ENCODE data around the gene GGA3. TPM values are rescaled to one million over a fixed set of nuclear protein-coding genes. Genes with fewer than 3 reads are reported as not detected.

GGA3 gene
- total RNA-seq, 1 donor from 2014 or later = 94.3 TPM

DNA sequence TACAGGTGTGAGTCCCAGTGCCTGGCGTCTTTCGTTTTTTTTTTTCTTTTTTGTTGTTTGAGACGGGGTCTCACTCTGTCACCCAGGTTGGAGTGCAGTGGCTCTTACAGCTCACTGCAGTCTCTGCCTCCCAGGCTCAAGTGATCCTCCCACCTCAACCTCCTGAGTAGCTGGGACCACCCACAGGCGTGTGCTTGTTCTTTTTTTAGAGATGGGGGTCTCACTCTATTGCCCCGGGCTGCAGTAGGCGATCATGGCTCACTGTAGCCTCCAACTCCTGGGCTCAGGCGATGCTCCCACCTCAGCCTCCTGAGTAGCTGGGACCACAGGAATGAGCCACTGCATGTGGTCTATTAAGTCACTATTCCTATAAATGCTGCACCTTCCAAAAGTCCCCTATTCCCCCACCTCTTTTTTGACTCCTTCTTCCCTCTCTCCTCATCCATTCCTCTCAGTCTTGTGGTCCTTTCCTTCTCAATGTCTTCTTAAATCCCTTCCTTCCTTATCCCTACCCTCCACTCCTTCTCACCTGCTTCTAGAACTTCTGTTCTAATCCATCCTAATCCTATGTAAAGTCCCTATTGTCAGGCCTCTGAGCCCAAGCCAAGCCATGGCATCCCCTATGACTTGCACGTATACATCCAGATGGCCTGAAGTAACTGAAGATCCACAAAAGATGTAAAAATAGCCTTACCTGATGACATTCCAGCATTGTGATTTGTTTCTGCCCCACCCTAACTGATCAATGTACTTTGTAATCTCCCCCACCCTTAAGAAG is 9.2 kb downstream of the GGA3 start:
- Mint-ChIP-seq H3K4me1 (ENCODE audit: low read depth) (peaks cover 74% of the 10 kb centered on the region), H3K4me3 (peak overlapping the region; percentile 34), H3K9me3 (no peaks in the 10 kb centered on the region), H3K27ac (peak overlapping the region; percentile 79), H3K27me3 (ENCODE audit: insufficient read depth) (no peaks in the 10 kb centered on the region), H3K36me3 (ENCODE audit: low read depth) (peaks cover 18% of the 10 kb centered on the region)
- intact Hi-C loops (cut with micrococcal nuclease) = no loop called here
- no peak for DNase-seq (ENCODE audit: low spot score)

DNA sequence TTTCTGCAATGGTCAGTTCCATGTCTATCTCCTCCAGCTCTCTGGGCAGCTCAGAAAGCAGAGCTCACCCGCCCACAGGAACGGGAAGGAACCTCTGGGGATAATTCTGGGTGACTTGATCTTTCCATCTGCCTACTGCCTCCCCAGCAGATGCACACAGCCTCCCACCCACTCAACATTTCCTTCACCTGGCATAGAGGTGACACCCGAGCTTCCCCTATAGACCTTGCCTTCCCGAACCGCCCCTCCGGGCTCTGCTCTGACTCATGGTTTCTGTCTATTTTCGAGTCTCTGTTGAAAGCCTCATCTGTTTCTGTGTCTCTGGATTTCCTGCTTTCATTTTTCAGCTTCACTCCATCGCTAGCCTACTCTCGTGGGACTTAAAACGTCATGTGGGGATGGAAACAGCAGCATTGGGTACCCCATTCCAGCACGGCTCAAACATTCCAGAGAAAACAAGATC is 11.4 kb downstream of the GGA3 start:
- intact Hi-C loops (cut with micrococcal nuclease) = loop anchor here (1.0 to 2.0 kb wide), 6 partner anchors 8 to 155 kb away; partner anchors contain the start of genes GRB2, MIF4GD and SLC25A19
- H3K27me3 Mint-ChIP-seq (ENCODE audit: insufficient read depth) = no peaks in the 10 kb centered on the region
- no peaks in the 10 kb centered on the region for H3K9me3 Mint-ChIP-seq
- H3K4me1 Mint-ChIP-seq (ENCODE audit: low read depth) = peaks cover 63% of the 10 kb centered on the region
- DNase-seq (ENCODE audit: low spot score) = peak; percentile 64
- peaks cover 31% of the 10 kb centered on the region for H3K36me3 Mint-ChIP-seq (ENCODE audit: low read depth)
- peak overlapping the region; percentile 92 for H3K27ac Mint-ChIP-seq
- peak overlapping the region; percentile 77 for H3K4me3 Mint-ChIP-seq

DNA sequence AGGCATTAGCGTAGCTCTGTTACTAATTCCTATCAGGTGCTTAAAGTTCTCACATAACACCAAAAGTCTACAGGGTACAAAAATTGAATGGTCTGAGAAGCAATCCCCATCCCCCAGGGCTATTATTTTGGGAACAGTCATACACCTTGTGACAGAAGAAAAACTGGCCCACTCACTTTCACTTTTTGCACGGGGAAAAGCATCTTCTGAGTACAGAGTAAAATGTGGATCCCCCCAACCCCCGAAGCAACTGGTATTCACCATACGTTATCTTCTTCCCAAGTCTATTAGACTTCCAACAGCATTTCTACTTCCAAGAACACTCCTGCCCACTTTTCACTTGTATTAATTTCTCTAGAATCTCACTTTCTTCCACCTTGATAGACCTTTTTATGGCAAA is 11.8 kb downstream of the GGA3 start:
- Mint-ChIP-seq H3K9me3 (no peaks in the 10 kb centered on the region), H3K36me3 (ENCODE audit: low read depth) (peaks cover 30% of the 10 kb centered on the region), H3K27me3 (ENCODE audit: insufficient read depth) (no peaks in the 10 kb centered on the region), H3K4me3 (peak overlapping the region; percentile 77), H3K27ac (peak overlapping the region; percentile 92), H3K4me1 (ENCODE audit: low read depth) (peaks cover 65% of the 10 kb centered on the region)
- DNase-seq (ENCODE audit: low spot score) = no peak
- intact Hi-C loops (cut with micrococcal nuclease) = no loop called here

DNA sequence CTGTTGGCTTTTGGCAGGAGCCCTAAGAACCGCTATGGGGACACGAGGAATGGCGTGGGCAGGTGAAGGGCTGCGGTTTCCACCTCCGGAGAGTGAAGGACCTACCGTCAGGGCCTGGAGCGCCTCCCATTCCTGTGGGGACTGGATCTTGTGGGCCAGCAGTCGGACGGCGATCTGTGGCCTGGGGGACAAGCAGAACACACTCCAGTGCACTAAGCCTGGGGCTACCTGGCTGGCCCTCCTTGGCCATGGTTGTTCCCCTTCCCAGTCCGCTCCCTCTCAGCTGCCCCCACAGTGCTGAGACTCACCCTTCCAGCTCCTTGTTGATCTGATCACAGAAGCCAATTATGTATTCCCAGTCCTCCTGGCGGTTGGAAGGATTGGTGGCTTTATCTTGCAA is 15.0 kb downstream of the GGA3 start:
- Mint-ChIP-seq H3K9me3 (no peaks in the 10 kb centered on the region), H3K4me1 (ENCODE audit: low read depth) (peaks cover 67% of the 10 kb centered on the region), H3K27ac (peak overlapping the region; percentile 29), H3K4me3 (no peak overlapping the region), H3K27me3 (ENCODE audit: insufficient read depth) (no peaks in the 10 kb centered on the region), H3K36me3 (ENCODE audit: low read depth) (peaks cover 48% of the 10 kb centered on the region)
- intact Hi-C loops (cut with micrococcal nuclease) = no loop called here
- no peak for DNase-seq (ENCODE audit: low spot score)

DNA sequence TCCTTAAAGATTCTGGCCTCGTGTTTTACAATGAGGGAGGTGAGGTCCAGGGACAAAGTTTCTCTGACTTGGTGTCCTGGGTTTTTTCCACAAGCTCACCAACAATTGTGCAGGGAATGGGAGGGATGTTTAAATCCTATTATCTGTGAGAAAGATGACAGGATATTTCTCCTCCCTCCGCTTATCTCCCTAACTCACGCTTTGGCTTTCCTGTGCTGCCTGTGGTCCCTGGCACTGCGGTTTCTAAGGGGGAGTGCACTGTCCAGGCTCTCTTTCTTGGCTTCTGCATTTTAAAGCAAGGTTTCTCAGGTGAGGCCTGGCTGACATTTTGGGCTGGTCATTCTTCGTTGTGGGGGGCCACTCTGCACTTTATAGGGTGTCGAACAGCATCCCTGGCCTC is 16.4 kb downstream of the GGA3 start:
- Mint-ChIP-seq H3K27me3 (ENCODE audit: insufficient read depth) (no peaks in the 10 kb centered on the region), H3K4me1 (ENCODE audit: low read depth) (peaks cover 63% of the 10 kb centered on the region), H3K27ac (no peak overlapping the region), H3K9me3 (no peaks in the 10 kb centered on the region), H3K4me3 (no peak overlapping the region), H3K36me3 (ENCODE audit: low read depth) (peaks cover 54% of the 10 kb centered on the region)
- no peak for DNase-seq (ENCODE audit: low spot score)
- intact Hi-C loops (cut with micrococcal nuclease) = no loop called here

DNA sequence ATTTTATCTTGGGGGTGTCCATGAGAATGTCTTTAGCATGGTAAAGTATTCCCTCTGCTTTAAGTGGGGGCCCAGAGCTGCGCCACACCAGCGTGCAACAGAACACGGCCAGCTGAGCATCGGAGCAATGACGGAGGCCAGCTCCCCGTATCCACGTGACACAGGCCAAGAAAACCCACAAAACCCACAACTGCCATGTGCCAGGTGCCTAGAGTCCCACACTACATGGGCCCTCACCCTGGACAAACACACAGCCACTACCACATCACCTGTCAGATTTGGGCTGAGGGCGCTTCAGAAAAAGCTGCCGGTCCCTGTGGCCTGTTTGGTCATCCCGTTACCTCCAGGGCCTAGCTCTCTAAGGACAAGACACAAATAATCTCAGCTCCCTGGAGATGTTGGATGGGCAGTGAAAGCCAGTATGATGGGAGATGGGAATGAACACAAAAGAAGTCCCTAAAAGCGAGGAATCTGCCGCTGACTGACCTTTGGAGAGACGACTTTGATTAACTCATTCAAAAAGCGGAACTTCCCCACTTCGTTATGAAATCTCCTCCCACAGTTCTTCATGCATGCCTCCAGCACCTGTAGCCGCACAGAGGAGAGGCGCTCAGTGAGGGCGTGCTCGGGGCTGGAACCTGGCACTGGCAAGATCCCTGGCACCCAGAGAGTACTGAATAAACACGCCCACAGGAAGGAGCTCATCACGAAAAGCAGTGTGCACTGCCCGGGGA is 17.1 kb downstream of the GGA3 start:
- H3K9me3 Mint-ChIP-seq = no peaks in the 10 kb centered on the region
- H3K27me3 Mint-ChIP-seq (ENCODE audit: insufficient read depth) = no peaks in the 10 kb centered on the region
- H3K4me1 Mint-ChIP-seq (ENCODE audit: low read depth) = peaks cover 56% of the 10 kb centered on the region
- intact Hi-C loops (cut with micrococcal nuclease) = no loop called here
- DNase-seq (ENCODE audit: low spot score) = no peak
- peak overlapping the region; percentile 46 for H3K4me3 Mint-ChIP-seq
- H3K27ac Mint-ChIP-seq = peak overlapping the region; percentile 85
- H3K36me3 Mint-ChIP-seq (ENCODE audit: low read depth) = peaks cover 51% of the 10 kb centered on the region

DNA sequence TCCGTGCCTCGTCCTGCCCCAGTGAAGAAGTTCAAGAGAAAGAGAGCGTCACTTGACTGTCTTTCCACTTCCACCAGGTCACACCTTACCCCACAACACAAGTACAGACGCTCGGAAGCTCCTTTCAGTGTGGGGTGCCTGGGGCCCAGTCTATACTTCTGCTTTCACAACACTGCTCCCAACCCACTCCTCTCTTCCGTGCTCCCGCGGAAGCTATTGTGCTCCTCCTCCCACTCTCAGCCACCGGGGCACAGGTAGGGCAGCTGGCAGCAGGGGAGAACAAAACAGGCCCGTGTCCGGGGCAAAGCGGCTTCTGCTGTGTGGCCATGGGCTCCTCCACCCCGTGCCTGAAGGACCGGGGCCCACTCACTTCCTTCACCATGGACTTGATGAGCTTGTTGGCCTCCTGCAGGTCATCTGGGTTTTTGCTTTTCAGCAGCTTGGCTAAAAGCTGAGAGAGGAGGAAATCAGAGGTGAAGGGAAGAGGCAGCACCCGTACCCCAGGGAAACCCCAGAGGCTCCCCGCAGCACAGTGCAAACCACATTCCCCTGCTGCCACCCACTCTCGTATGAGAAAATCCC is 18.9 kb downstream of the GGA3 start:
- H3K36me3 Mint-ChIP-seq (ENCODE audit: low read depth) = peaks cover 58% of the 10 kb centered on the region
- no peaks in the 10 kb centered on the region for H3K9me3 Mint-ChIP-seq
- H3K27ac Mint-ChIP-seq = peak overlapping the region; percentile 90
- H3K4me3 Mint-ChIP-seq = peak overlapping the region; percentile 64
- H3K27me3 Mint-ChIP-seq (ENCODE audit: insufficient read depth) = no peaks in the 10 kb centered on the region
- peaks cover 53% of the 10 kb centered on the region for H3K4me1 Mint-ChIP-seq (ENCODE audit: low read depth)
- peak; percentile 24 for DNase-seq (ENCODE audit: low spot score)
- intact Hi-C loops (cut with micrococcal nuclease) = loop anchor here (1.0 to 2.0 kb wide), 2 partner anchors 8 to 18 kb away; partner anchors contain the start of genes GGA3 and MRPS7

DNA sequence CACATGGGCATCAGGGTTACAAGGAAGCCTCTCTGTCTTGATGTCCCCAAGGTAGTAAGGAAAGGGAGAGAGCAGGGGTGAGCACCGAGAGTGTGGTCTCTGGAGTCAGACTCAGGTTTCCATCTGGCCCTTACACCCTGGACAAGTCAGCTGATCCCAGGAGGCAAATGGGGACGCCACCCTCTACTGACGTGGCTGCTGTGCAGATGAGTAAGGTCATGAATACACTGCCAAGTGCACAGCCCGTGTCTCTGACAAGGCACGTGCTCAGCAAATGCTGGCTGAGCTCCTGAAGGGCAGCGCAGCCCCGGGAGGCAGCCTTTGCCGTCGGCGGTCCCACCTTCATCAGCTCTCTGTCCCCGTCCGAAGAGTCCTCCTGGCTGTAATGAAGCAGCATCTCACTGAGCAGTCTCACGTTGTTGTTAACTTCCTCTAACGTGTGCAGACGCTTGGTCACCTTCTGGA is 19.4 kb downstream of the GGA3 start:
- H3K9me3 Mint-ChIP-seq = no peaks in the 10 kb centered on the region
- H3K27me3 Mint-ChIP-seq (ENCODE audit: insufficient read depth) = no peaks in the 10 kb centered on the region
- peaks cover 61% of the 10 kb centered on the region for H3K36me3 Mint-ChIP-seq (ENCODE audit: low read depth)
- H3K27ac Mint-ChIP-seq = peak overlapping the region; percentile 90
- intact Hi-C loops (cut with micrococcal nuclease) = loop anchor here (1.0 to 2.0 kb wide), 2 partner anchors 8 to 19 kb away; partner anchors contain the start of genes GGA3 and MRPS7
- DNase-seq (ENCODE audit: low spot score) = no peak
- H3K4me3 Mint-ChIP-seq = peak overlapping the region; percentile 64
- H3K4me1 Mint-ChIP-seq (ENCODE audit: low read depth) = peaks cover 51% of the 10 kb centered on the region

DNA sequence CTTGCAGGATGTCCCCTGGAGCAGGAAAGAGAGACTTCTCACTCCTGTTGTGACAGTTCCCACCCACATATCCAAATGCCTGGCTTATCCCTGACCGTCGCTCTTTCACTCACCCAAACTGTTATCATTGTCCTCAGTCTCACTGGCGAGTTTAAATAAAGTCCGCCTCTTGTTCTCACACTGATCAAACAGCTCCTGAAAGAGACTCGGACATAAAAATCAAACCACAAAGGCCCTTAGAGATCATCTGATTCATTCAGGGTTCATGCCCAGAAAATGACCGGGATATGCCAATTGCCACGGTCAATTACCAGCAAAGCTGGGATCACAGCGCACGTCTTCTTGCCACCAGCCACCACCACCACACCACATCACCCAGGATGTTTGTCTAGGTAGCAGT is 19.9 kb downstream of the GGA3 start:
- H3K27me3 Mint-ChIP-seq (ENCODE audit: insufficient read depth) = no peaks in the 10 kb centered on the region
- H3K4me1 Mint-ChIP-seq (ENCODE audit: low read depth) = peaks cover 51% of the 10 kb centered on the region
- intact Hi-C loops (cut with micrococcal nuclease) = no loop called here
- no peak overlapping the region for H3K4me3 Mint-ChIP-seq
- H3K36me3 Mint-ChIP-seq (ENCODE audit: low read depth) = peaks cover 61% of the 10 kb centered on the region
- no peaks in the 10 kb centered on the region for H3K9me3 Mint-ChIP-seq
- H3K27ac Mint-ChIP-seq = peak overlapping the region; percentile 90
- no peak for DNase-seq (ENCODE audit: low spot score)

DNA sequence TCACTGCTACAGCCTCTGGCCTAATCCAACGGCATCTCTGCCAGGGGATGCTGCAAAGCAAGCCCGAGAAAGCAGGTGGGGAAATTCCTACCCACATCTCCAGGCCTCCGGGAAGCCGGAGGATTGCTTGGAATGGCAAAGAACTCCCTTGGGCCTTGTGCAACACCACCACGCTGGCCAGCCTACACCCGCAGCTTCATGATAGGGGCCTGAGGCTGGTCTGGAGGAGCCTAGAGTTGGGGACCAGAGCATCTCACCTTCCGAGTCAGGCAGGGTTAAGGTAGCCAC is 20.3 kb downstream of the GGA3 start:
- Mint-ChIP-seq H3K4me3 (no peak overlapping the region), H3K36me3 (ENCODE audit: low read depth) (peaks cover 62% of the 10 kb centered on the region), H3K27me3 (ENCODE audit: insufficient read depth) (no peaks in the 10 kb centered on the region), H3K27ac (no peak overlapping the region), H3K4me1 (ENCODE audit: low read depth) (peaks cover 48% of the 10 kb centered on the region), H3K9me3 (no peaks in the 10 kb centered on the region)
- intact Hi-C loops (cut with micrococcal nuclease) = no loop called here
- no peak for DNase-seq (ENCODE audit: low spot score)

DNA sequence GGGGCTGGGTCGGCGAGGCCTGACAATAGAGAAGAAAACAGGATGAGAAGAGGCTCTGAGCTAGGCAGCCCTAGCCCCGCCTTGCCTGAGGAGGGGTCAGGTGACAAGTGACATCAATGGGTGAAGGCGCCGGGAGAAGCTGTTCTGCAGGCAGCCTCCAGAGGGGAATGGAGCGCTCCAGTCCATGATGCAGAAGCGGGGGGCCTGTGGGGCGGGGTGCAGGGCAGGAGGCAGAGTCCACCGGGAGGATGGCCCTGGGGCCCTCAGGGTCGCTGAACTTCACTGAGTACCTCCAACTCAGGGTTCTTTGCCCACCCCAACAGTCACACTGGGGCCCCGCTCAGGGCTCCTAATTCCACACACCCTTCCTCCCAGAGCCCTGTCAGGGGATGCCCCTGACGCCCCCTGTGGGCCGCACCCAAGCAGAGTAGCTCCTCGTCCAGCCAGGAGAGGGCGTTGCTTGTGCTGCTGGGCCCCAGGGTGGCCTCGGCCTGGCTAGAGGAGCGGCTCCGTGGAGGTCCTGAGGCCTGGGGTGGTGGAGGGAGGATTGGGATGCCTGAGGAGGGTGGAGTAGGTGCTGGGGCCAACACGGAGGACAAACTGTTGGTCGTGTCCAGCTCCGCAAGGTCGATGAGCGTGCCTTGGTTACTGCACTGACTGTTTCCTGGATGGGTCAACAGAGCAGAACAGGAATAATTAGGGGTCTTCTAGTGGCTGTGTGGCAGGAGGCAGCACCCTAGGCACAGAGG is 20.8 kb downstream of the GGA3 start:
- H3K4me1 Mint-ChIP-seq (ENCODE audit: low read depth) = peaks cover 45% of the 10 kb centered on the region
- H3K27ac Mint-ChIP-seq = peak overlapping the region; percentile 68
- intact Hi-C loops (cut with micrococcal nuclease) = loop anchor here (1.0 kb wide), 1 partner anchor 172 kb away; no protein-coding TSS in a partner anchor
- no peak for DNase-seq (ENCODE audit: low spot score)
- peaks cover 59% of the 10 kb centered on the region for H3K36me3 Mint-ChIP-seq (ENCODE audit: low read depth)
- H3K27me3 Mint-ChIP-seq (ENCODE audit: insufficient read depth) = no peaks in the 10 kb centered on the region
- H3K4me3 Mint-ChIP-seq = no peak overlapping the region
- H3K9me3 Mint-ChIP-seq = no peaks in the 10 kb centered on the region

DNA sequence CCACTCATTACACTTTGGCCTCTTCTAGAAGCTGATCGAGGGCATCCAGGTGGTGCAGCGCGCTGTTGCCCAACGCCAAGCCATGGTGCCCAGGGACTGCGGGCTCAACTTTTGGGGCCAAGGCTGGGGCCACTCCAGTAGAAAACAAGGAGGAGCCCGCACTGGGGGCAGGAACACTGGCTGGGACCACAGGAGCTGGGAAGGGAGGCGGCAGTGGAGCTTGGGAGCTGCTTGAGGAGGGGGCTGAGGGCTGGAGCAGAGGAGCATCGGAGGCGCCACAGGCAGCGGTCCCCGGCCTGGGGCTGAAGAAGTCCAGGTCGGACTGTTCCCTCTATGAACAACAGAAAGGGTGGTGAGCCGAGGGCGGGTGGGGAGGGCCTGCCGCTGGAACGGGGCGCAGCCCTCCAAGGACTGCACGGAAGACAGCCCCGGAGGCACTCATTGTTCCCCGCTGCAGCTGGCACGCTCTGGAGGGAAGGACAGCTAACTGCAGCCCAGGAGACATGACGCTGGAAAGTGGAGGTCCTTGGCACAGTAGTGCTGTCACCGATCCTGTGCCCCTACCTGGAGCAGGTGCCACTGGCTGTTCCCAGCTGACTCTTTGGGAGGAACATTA is 21.5 kb downstream of the GGA3 start:
- intact Hi-C loops (cut with micrococcal nuclease) = loop anchor here (1.0 kb wide), 1 partner anchor 172 kb away; no protein-coding TSS in a partner anchor
- Mint-ChIP-seq H3K9me3 (no peaks in the 10 kb centered on the region), H3K4me1 (ENCODE audit: low read depth) (peaks cover 45% of the 10 kb centered on the region), H3K36me3 (ENCODE audit: low read depth) (peaks cover 61% of the 10 kb centered on the region), H3K27ac (peak overlapping the region; percentile 68), H3K4me3 (no peak overlapping the region), H3K27me3 (ENCODE audit: insufficient read depth) (no peaks in the 10 kb centered on the region)
- DNase-seq (ENCODE audit: low spot score) = no peak

All from activated T-helper 1 cell treated with anti-CD3 and anti-CD28 coated beads, Interleukin-12 subunit alpha, Interleukin-12 subunit beta, Interleukin-2, Interleukin-4 antibody, amounts not matched to agents 30 ng/mL and 10 ng/mL and 1 ng/mL, durations not matched to agents 14 hours and 24 hours and 36 hours (primary cell).